Esophagus muscularis mucosa (tissue), 3 donors: ENCODE measurements around the gene ZFAND2A.

Experiments
- EP300 ChIP-seq: sonication (generic); formaldehyde crosslinking; IDR thresholded peaks from one replicate; pipeline ENCODE4 v1.6.1; 2017; ENCODE audit warnings: antibody characterized with exemption
- TF ChIP-seq, protein P1 (sequence below), 3 experiments: fragments of 200-600 bp in 2 of 3; fragments of 450-650 bp in 1 of 3; sonication (generic) in 2 of 3; IDR thresholded peaks; one replicate each; pipeline ENCODE4 v1.5.1; 2017 to 2019; ENCODE audit warnings: antibody characterized with exemption in 3 of 3, mild to moderate bottlenecking in 2 of 3, moderate library complexity in 1 of 3

DNA sequence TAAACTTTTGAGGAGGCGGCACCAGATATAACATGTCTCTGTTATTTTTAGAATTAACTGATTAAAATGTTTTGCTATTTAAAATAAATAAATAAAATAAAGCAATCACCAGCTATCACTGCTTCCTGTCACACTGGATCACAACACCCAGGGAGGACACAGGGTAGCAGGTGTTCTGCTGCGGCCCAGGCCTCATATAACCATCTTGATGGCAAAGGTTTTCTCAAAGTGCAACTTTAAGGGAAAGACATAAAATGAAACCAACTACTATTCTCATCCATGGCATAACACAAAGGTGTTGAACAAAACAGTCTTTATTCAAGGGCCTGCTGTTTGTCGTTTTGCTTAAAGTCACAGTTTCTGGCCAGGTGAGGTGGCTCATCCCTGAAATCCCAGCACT is 48.8 kb downstream of the ZFAND2A start:
- TF ChIP-seq, protein P1, sequence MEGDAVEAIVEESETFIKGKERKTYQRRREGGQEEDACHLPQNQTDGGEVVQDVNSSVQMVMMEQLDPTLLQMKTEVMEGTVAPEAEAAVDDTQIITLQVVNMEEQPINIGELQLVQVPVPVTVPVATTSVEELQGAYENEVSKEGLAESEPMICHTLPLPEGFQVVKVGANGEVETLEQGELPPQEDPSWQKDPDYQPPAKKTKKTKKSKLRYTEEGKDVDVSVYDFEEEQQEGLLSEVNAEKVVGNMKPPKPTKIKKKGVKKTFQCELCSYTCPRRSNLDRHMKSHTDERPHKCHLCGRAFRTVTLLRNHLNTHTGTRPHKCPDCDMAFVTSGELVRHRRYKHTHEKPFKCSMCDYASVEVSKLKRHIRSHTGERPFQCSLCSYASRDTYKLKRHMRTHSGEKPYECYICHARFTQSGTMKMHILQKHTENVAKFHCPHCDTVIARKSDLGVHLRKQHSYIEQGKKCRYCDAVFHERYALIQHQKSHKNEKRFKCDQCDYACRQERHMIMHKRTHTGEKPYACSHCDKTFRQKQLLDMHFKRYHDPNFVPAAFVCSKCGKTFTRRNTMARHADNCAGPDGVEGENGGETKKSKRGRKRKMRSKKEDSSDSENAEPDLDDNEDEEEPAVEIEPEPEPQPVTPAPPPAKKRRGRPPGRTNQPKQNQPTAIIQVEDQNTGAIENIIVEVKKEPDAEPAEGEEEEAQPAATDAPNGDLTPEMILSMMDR (IDR thresholded peaks at IDR 0.05) = no peak
- no peak for TF ChIP-seq EP300
